Heart left ventricle (tissue), 13 donors: ENCODE measurements around the gene PCBP4.

Source experiments
- CTCF ChIP-seq, 12 donors: fragments of 200-600 bp; sonication (generic) in 4 of 12; IDR thresholded peaks; one replicate each; pipeline versions ENCODE4 v1.5.0 to v1.8.0; 2018 to 2022; ENCODE audit warnings: antibody characterized with exemption in 12 of 12, mild to moderate bottlenecking in 5 of 12
- POLR2A ChIP-seq, 2 donors: fragments of 450-650 bp; IDR thresholded peaks; one replicate each; pipeline ENCODE4 v1.6.1; 2017; ENCODE audit warnings: antibody characterized with exemption in 2 of 2, mild to moderate bottlenecking in 2 of 2, moderate library complexity in 2 of 2
- donor health status: ischemic (EF 13 %, LVEDD 7.1; RV severe dilation, severe dysfunction).
- donor health status: DM: no; HTN: yes; CAD: no.
- donor health status: DM: no; HTN: no; CAD: no.
- donor health status: ischemic (EF 25% LVEDD 6.9; RV normal size, moderate dysfunction).
- donor health status: ischemic (EF 25% LVEDD 5.7; RV mildly dilated, moderate dysfunction).
- donor health status: ischemic (EF 35%, LVEDD 5.7; RV mildly dilated, moderate dysfunction).
- donor health status: nonischemic (EF 11% LVEDD 7.7; RV severe dilation, severe dysfunction).
- donor health status: DM: yes; HTN: yes; CAD: no.
- donor health status: PGD.
- donor health status: ischemic (EF 29% LVEDD 5.4; RV normal size, mild dysfunction).
- donor health status: nonischemic (EF 23%, LVEDD 6.1; RV moderate dilation, normal function).

- TF ChIP-seq POLR2A (IDR thresholded peaks at IDR 0.05) (no peak), CTCF (IDR thresholded peaks at IDR 0.05) (no peak)
These were observed 21.1 kb downstream of the PCBP4 start for GRCh38 chr3:51945926-51946705.
